WI38 (cell line): ENCODE data around the gene INTS1.

Experiments
- H3K4me3 ChIP-seq: 2 replicates; pipeline ENCODE4 v1.5.1; 2011; ENCODE audit warnings: low read depth, mild to moderate bottlenecking, control low read depth, low read length
- TF ChIP-seq, protein P1 (sequence below): IDR thresholded peaks from 2 replicates; pipeline ENCODE4 v1.5.1; 2012; ENCODE audit warnings: low read depth, mild to moderate bottlenecking, control low read depth, low read length

Gene INTS1

DNA sequence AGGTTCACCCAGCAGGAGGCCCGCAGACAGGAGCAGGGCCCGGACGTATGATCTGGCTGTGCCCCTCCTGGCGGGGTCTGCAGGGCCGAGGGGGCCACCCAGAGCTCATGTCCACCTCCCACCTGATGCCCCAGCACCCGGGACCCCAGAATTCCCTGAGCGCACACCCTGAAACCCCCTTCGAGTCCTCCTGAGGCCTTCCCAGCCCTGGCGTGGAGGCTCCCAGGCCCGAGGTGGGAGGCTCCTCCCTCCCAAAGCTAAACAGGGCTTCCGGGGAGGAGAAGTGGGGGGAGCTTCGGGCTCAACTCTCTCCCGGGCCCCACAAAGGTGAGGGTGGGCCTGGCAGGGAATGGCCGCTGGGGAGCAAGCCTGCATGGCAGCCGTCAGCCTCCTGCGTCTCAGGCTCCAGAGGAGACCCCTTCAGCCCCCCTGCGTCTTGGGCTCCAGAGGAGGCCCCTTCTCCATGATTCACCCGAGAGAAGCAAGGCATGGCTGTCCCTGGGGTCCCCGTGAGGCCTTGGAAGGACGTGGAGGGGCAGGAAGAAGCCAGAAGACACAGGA, 75.2 kb downstream of the INTS1 start:
- no peak overlapping the region for H3K4me3 ChIP-seq
- TF ChIP-seq, protein P1, sequence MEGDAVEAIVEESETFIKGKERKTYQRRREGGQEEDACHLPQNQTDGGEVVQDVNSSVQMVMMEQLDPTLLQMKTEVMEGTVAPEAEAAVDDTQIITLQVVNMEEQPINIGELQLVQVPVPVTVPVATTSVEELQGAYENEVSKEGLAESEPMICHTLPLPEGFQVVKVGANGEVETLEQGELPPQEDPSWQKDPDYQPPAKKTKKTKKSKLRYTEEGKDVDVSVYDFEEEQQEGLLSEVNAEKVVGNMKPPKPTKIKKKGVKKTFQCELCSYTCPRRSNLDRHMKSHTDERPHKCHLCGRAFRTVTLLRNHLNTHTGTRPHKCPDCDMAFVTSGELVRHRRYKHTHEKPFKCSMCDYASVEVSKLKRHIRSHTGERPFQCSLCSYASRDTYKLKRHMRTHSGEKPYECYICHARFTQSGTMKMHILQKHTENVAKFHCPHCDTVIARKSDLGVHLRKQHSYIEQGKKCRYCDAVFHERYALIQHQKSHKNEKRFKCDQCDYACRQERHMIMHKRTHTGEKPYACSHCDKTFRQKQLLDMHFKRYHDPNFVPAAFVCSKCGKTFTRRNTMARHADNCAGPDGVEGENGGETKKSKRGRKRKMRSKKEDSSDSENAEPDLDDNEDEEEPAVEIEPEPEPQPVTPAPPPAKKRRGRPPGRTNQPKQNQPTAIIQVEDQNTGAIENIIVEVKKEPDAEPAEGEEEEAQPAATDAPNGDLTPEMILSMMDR, result no peak

DNA sequence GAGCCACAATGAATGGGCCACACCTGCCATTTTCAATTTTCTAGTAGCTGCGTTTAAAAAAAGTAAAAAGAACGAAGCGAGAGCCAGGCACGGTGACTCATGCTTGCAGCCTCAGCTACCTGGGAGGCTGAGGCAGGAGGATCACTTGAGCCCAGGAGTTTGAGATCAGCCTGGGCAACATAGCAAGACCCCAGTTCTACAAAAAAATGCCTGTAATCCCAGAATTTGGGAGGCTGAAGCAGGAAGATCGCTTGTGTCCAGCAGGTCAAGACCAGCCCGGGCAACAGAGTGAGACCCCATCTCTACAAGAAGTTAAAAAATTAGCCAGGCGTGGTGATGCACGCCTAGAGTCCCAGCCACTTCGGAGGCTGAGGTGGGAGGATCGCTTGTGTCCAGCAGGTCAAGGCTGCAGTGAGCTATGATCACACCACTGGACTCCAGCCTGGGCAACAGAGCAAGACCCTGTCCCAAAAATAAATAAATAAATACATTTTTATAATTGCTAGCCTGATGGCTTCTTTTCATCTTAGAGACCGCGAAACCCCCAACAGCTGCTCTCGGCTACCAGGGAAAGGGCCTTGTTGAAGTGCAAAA, 77.0 kb downstream of the INTS1 start:
- no peak overlapping the region for H3K4me3 ChIP-seq
- TF ChIP-seq, protein P1, result no peak

DNA sequence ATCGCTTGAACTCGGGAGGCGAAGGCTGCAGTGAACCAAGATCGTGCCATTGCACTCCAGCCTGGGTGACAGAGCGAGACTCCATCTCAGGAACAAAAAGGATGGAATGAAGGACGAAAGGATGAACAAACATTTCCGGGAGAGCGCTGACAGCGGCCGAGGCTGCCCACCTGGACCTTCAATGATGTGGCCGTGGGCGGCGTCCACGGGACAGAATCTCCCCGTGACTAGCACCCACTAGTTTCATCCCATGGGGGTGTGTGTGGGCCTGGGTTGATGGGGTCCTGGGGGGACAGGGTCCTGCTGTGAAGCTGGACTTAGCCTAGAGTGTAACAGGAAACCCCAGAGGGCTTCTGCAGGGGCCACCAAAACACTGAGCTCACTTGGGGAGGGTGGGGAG, 77.7 kb downstream of the INTS1 start:
- TF ChIP-seq, protein P1, result no peak
- H3K4me3 ChIP-seq, result no peak overlapping the region

DNA sequence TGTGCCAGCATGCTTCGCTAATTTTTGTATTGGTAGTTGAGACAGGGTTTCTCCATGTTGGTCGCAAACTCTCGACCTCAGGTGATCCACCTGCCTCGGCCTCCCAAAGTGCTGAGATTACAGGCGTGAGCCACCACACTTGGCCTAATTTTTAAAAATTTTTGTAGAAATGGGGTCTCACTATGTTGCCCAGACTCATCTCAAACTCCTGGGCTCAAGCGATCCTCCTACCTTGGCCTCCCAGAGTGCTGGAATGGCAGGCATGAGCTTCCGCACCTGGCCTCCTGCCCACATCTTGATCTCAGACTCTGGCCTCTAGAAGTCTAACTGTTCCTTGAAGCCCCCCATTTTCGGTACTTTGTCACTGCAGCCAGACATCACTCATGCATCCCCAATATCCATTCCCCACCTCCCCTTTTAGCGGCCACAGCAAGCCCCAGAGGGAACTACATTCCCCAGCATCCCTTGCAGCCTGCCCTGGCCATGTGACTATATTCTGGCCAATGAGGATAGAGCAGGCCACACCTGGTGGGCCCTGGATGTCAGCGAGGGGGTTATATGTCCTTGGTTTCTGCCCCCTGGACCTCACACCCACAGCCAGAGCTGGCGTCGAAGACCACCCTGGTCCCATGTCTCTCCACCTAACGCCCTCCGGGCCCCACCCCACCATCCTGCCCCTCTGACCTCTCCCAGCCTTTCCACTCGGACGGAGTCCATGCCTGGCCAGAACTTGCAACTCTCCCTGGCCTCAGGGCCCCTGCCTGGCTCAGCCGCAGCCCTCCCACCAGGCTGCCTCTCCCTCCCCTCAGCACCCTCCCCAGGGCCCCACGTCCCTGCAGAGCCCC, 78.7 kb downstream of the INTS1 start:
- no peak overlapping the region for H3K4me3 ChIP-seq
- TF ChIP-seq, protein P1, result no peak

DNA sequence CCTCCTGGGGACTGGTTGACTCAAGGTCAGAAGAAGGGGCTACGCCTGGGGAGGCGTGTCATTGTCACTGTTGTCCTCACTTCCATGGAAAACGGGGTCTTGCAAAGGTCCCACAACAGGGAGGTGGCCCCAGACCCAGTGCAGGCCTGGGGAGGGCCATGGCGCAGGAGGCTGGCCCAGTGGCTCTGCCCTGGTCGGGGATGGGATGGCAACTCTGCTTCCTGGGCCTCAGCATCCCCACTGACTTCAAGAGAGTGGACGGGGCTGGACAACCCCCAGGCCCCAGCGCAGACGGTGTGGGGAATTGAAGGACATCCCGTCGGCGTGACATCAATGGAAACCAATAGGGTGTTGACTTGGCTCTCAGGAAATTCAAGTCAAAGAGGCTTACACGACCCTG, 80.1 kb downstream of the INTS1 start:
- H3K4me3 ChIP-seq, result no peak overlapping the region
- TF ChIP-seq, protein P1, result no peak

DNA sequence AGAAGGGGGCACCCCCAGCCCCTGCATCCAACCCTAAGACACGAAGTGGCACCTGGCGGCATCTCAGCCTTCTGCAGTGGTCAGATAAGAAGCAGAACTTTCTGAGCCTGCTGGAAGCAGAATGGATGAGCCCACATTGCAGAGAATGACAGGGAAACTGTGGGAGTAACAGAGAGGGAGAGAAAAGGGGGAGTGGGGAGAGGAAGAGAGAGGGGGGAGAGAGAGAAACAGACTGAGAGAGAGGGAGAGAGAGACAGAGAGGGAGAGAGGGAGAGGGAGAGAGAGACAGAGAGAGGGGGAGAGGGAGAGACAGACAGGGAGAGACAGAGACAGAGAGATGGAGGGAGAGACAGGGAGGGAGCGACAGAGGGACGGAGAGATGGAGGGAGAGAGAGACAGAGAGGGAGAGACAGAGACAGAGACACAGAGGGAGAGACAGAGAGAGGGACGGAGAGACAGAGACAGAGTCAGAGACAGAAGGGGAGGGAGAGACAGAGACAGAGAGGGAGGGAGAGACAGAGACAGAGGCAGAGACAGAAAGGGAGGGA, 80.9 kb downstream of the INTS1 start:
- TF ChIP-seq, protein P1, result no peak
- no peak overlapping the region for H3K4me3 ChIP-seq
